Measurements from ENCODE around the gene NFIA.

GRCh38 chr1:61084491-61085031 is 2.2 kb downstream of the NFIA start:
- TF ChIP-seq CTCF (IDR thresholded peaks at IDR 0.05), result no peak
- no peak for TF ChIP-seq POLR2AphosphoS5 (IDR thresholded peaks at IDR 0.05; ENCODE audit: low read depth, low read length)

All from Panc1 (cell line).